ENCODE measurements around the gene PCDHB14. TPM values are rescaled to one million over a fixed set of nuclear protein-coding genes. Genes with fewer than 3 reads are reported as not detected.
A peak's percentile ranks its signal among the peaks of the same experiment; 100 is the strongest.

Gene PCDHB14
- total and polyA plus RNA-seq, 5 experiments from 2014 or later, result not detected

- DNase-seq (no peak), ATAC-seq (no peak)
- Mint-ChIP-seq H3K36me3 (peaks cover 13 to 61% (median 42%) of the 10 kb centered on the region in 3 donors), H3K4me1 (no peaks in the 10 kb centered on the region), H3K27me3 (peaks cover 0 to 9% (median 2%) of the 10 kb centered on the region in 5 donors), H3K9me3 (peaks cover 14 to 95% (median 56%) of the 10 kb centered on the region in 9 donors), H3K27ac (no peak overlapping the region), H3K4me3 (no peak overlapping the region)
- POLR2A ChIA-PET, result no interaction called here
Observed at GRCh38 chr5:141250576-141250975, 27.4 kb downstream of the PCDHB14 start.

- no peak overlapping the region for H3K4me3 Mint-ChIP-seq
- ATAC-seq (no peak), DNase-seq (no peak)
- no peak overlapping the region for H3K27ac Mint-ChIP-seq
- H3K9me3 Mint-ChIP-seq, result peaks cover 8 to 100% (median 61%) of the 10 kb centered on the region in 9 donors
- no peaks in the 10 kb centered on the region for H3K4me1 Mint-ChIP-seq
- no peaks in the 10 kb centered on the region for H3K27me3 Mint-ChIP-seq
- POLR2A ChIA-PET, result no interaction called here
- peaks cover 0 to 65% (median 56%) of the 10 kb centered on the region in 3 donors for H3K36me3 Mint-ChIP-seq
Observed at GRCh38 chr5:141258464-141258863, 35.3 kb downstream of the PCDHB14 start.

GRCh38 chr5:141258948-141259347, 35.8 kb downstream of the PCDHB14 start:
- peaks cover 9 to 100% (median 59%) of the 10 kb centered on the region in 9 donors for H3K9me3 Mint-ChIP-seq
- H3K27ac Mint-ChIP-seq, result no peak overlapping the region
- POLR2A ChIA-PET, result no interaction called here
- no peak for ATAC-seq
- no peaks in the 10 kb centered on the region for H3K27me3 Mint-ChIP-seq
- peaks cover under 1 to 70% (median 55%) of the 10 kb centered on the region in 3 donors for H3K36me3 Mint-ChIP-seq
- H3K4me1 Mint-ChIP-seq, result no peaks in the 10 kb centered on the region
- no peak overlapping the region for H3K4me3 Mint-ChIP-seq
- no peak for DNase-seq

- Mint-ChIP-seq H3K27me3 (no peaks in the 10 kb centered on the region), H3K27ac (no peak overlapping the region), H3K4me3 (no peak overlapping the region), H3K9me3 (peaks cover 7 to 99% (median 53%) of the 10 kb centered on the region in 9 donors), H3K36me3 (peaks cover 2 to 76% (median 51%) of the 10 kb centered on the region in 3 donors), H3K4me1 (no peaks in the 10 kb centered on the region)
- ATAC-seq (no peak), DNase-seq (peak in 2 of 10 donors; percentile 0)
- POLR2A ChIA-PET, result no interaction called here
Observed at GRCh38 chr5:141260458-141261237, 37.5 kb downstream of the PCDHB14 start.

GRCh38 chr5:141261238-141261546, 38.0 kb downstream of the PCDHB14 start:
- POLR2A ChIA-PET, result no interaction called here
- Mint-ChIP-seq H3K36me3 (peaks cover 2 to 78% (median 51%) of the 10 kb centered on the region in 3 donors), H3K9me3 (peaks cover 9 to 99% (median 53%) of the 10 kb centered on the region in 9 donors), H3K27ac (no peak overlapping the region), H3K27me3 (no peaks in the 10 kb centered on the region), H3K4me3 (no peak overlapping the region), H3K4me1 (no peaks in the 10 kb centered on the region)
- ATAC-seq, result no peak
- DNase-seq, result no peak

GRCh38 chr5:141269195-141269594, 46.1 kb downstream of the PCDHB14 start:
- peaks cover 18 to 99% (median 62%) of the 10 kb centered on the region in 9 donors for H3K9me3 Mint-ChIP-seq
- H3K36me3 Mint-ChIP-seq, result peaks cover 6 to 80% (median 79%) of the 10 kb centered on the region in 3 donors
- POLR2A ChIA-PET, result no interaction called here
- ATAC-seq, result no peak
- no peak for DNase-seq
- no peak overlapping the region for H3K4me3 Mint-ChIP-seq
- no peaks in the 10 kb centered on the region for H3K27me3 Mint-ChIP-seq
- no peak overlapping the region for H3K27ac Mint-ChIP-seq
- no peaks in the 10 kb centered on the region for H3K4me1 Mint-ChIP-seq

GRCh38 chr5:141272906-141273305, 49.8 kb downstream of the PCDHB14 start:
- H3K36me3 Mint-ChIP-seq, result peaks cover 4 to 76% (median 59%) of the 10 kb centered on the region in 3 donors
- POLR2A ChIA-PET, result no interaction called here
- no peak overlapping the region for H3K4me3 Mint-ChIP-seq
- H3K9me3 Mint-ChIP-seq, result peaks cover 22 to 100% (median 60%) of the 10 kb centered on the region in 9 donors
- DNase-seq (no peak), ATAC-seq (no peak)
- H3K27ac Mint-ChIP-seq, result no peak overlapping the region
- no peaks in the 10 kb centered on the region for H3K27me3 Mint-ChIP-seq
- H3K4me1 Mint-ChIP-seq, result no peaks in the 10 kb centered on the region

Other genes starting within 250 kb of the PCDHB14 start
Only the 30 nearest of the 36 such genes appear.
- not detected for gene PCDHB1, start 172.0 kb upstream of the PCDHB14 start, total RNA-seq
- not detected for gene PCDHB1, start 172.0 kb upstream of the PCDHB14 start, polyA plus RNA-seq
- gene PCDHB2, start 128.7 kb upstream of the PCDHB14 start, total RNA-seq, result not detected
- under 1 TPM in 1 of 3 donors, not detected in 2; 0.25 TPM for gene PCDHB2, start 128.7 kb upstream of the PCDHB14 start, polyA plus RNA-seq
- gene PCDHB3, start 122.9 kb upstream of the PCDHB14 start, total RNA-seq, result not detected
- not detected for gene PCDHB3, start 122.9 kb upstream of the PCDHB14 start, polyA plus RNA-seq
- gene PCDHB4, start 101.5 kb upstream of the PCDHB14 start, total RNA-seq, result not detected
- gene PCDHB4, start 101.5 kb upstream of the PCDHB14 start, polyA plus RNA-seq, result not detected
- gene PCDHB5, start 88.1 kb upstream of the PCDHB14 start, total RNA-seq, result under 1 TPM in 1 of 2 experiments, not detected in 1; 0.18 TPM
- not detected for gene PCDHB5, start 88.1 kb upstream of the PCDHB14 start, polyA plus RNA-seq
- gene PCDHB6, start 73.3 kb upstream of the PCDHB14 start, total RNA-seq, result not detected
- not detected for gene PCDHB6, start 73.3 kb upstream of the PCDHB14 start, polyA plus RNA-seq
- not detected for gene PCDHB7, start 50.7 kb upstream of the PCDHB14 start, total RNA-seq
- not detected for gene PCDHB7, start 50.7 kb upstream of the PCDHB14 start, polyA plus RNA-seq
- not detected for gene PCDHB8, start 45.6 kb upstream of the PCDHB14 start, total RNA-seq
- not detected for gene PCDHB8, start 45.6 kb upstream of the PCDHB14 start, polyA plus RNA-seq
- not detected for gene PCDHB16, start 41.0 kb upstream of the PCDHB14 start, total RNA-seq
- not detected for gene PCDHB16, start 41.0 kb upstream of the PCDHB14 start, polyA plus RNA-seq
- not detected for gene PCDHB9, start 36.2 kb upstream of the PCDHB14 start, total RNA-seq
- gene PCDHB9, start 36.2 kb upstream of the PCDHB14 start, polyA plus RNA-seq, result not detected
- gene PCDHB10, start 31.0 kb upstream of the PCDHB14 start, total RNA-seq, result not detected
- not detected for gene PCDHB10, start 31.0 kb upstream of the PCDHB14 start, polyA plus RNA-seq
- not detected for gene PCDHB11, start 23.7 kb upstream of the PCDHB14 start, total RNA-seq
- not detected for gene PCDHB11, start 23.7 kb upstream of the PCDHB14 start, polyA plus RNA-seq
- not detected for gene PCDHB12, start 14.6 kb upstream of the PCDHB14 start, total RNA-seq
- not detected for gene PCDHB12, start 14.6 kb upstream of the PCDHB14 start, polyA plus RNA-seq
- not detected for gene PCDHB13, start 9.4 kb upstream of the PCDHB14 start, total RNA-seq
- not detected for gene PCDHB13, start 9.4 kb upstream of the PCDHB14 start, polyA plus RNA-seq
- gene PCDHB15, start 22.1 kb downstream of the PCDHB14 start, total RNA-seq, result not detected
- not detected for gene PCDHB15, start 22.1 kb downstream of the PCDHB14 start, polyA plus RNA-seq
- 1 to 10 TPM; 2.1 to 2.5 TPM for gene SLC25A2, start 80.7 kb downstream of the PCDHB14 start, total RNA-seq
- not detected for gene SLC25A2, start 80.7 kb downstream of the PCDHB14 start, polyA plus RNA-seq
- gene TAF7, start 97.4 kb downstream of the PCDHB14 start, total RNA-seq, result 100 to 1,000 TPM; 139 to 141 TPM
- 100 to 1,000 TPM; 206 to 230 (median 230) TPM for gene TAF7, start 97.4 kb downstream of the PCDHB14 start, polyA plus RNA-seq
- under 1 TPM; 0.38 to 0.52 TPM for gene PCDHGA1, start 107.2 kb downstream of the PCDHB14 start, total RNA-seq
- gene PCDHGA1, start 107.2 kb downstream of the PCDHB14 start, polyA plus RNA-seq, result not detected
- gene PCDHGA2, start 115.4 kb downstream of the PCDHB14 start, total RNA-seq, result under 1 TPM; 0.16 to 0.18 TPM
- not detected for gene PCDHGA2, start 115.4 kb downstream of the PCDHB14 start, polyA plus RNA-seq
- gene PCDHGA3, start 120.5 kb downstream of the PCDHB14 start, total RNA-seq, result not detected
- under 1 TPM in 1 of 3 donors, not detected in 2; 0.06 TPM for gene PCDHGA3, start 120.5 kb downstream of the PCDHB14 start, polyA plus RNA-seq
- under 1 TPM in 1 of 2 experiments, not detected in 1; 0.19 TPM for gene PCDHGB1, start 126.8 kb downstream of the PCDHB14 start, total RNA-seq
- gene PCDHGB1, start 126.8 kb downstream of the PCDHB14 start, polyA plus RNA-seq, result not detected
- under 1 TPM; 0.11 to 0.34 TPM for gene PCDHGA4, start 131.7 kb downstream of the PCDHB14 start, total RNA-seq
- not detected for gene PCDHGA4, start 131.7 kb downstream of the PCDHB14 start, polyA plus RNA-seq
- gene PCDHGB2, start 136.7 kb downstream of the PCDHB14 start, total RNA-seq, result under 1 TPM; 0.47 to 0.81 TPM
- gene PCDHGB2, start 136.7 kb downstream of the PCDHB14 start, polyA plus RNA-seq, result under 1 TPM in 1 of 3 donors, not detected in 2; 0.06 TPM
- under 1 TPM; 0.13 to 0.30 TPM for gene PCDHGA5, start 140.8 kb downstream of the PCDHB14 start, total RNA-seq
- gene PCDHGA5, start 140.8 kb downstream of the PCDHB14 start, polyA plus RNA-seq, result not detected
- under 1 TPM; 0.55 to 0.71 TPM for gene PCDHGB3, start 146.9 kb downstream of the PCDHB14 start, total RNA-seq
- gene PCDHGB3, start 146.9 kb downstream of the PCDHB14 start, polyA plus RNA-seq, result under 1 TPM in 2 of 3 donors, not detected in 1; 0.10 to 0.22 TPM
- under 1 TPM; 0.60 to 0.68 TPM for gene PCDHGA6, start 150.5 kb downstream of the PCDHB14 start, total RNA-seq
- under 1 TPM in 1 of 3 donors, not detected in 2; 0.05 TPM for gene PCDHGA6, start 150.5 kb downstream of the PCDHB14 start, polyA plus RNA-seq
- gene PCDHGA7, start 159.4 kb downstream of the PCDHB14 start, total RNA-seq, result under 1 TPM; 0.33 to 0.42 TPM
- not detected for gene PCDHGA7, start 159.4 kb downstream of the PCDHB14 start, polyA plus RNA-seq
- under 1 TPM; 0.13 to 0.25 TPM for gene PCDHGB4, start 164.4 kb downstream of the PCDHB14 start, total RNA-seq
- gene PCDHGB4, start 164.4 kb downstream of the PCDHB14 start, polyA plus RNA-seq, result under 1 TPM in 1 of 3 donors, not detected in 2; 0.23 TPM
- under 1 TPM; 0.16 to 0.22 TPM for gene PCDHGA8, start 169.3 kb downstream of the PCDHB14 start, total RNA-seq
- not detected for gene PCDHGA8, start 169.3 kb downstream of the PCDHB14 start, polyA plus RNA-seq
- gene PCDHGB5, start 174.6 kb downstream of the PCDHB14 start, total RNA-seq, result under 1 TPM; 0.33 to 0.47 TPM
- gene PCDHGB5, start 174.6 kb downstream of the PCDHB14 start, polyA plus RNA-seq, result under 1 TPM; 0.24 to 0.42 (median 0.24) TPM

Measured in naive thymus-derived CD8-positive, alpha-beta T cell (primary cell).